Raji (cell line): ENCODE measurements around the gene PKNOX2.

Source experiments
- POLR2A ChIP-seq: IDR thresholded peaks from 2 replicates; pipeline ENCODE4 v1.6.1; 2011; ENCODE audit warnings: low read depth, low read length, control low read depth; ENCODE audit not compliant: insufficient read depth

Gene PKNOX2

GRCh38 chr11:125141686-125142535, 22.6 kb upstream of the PKNOX2 start:
- no peak for TF ChIP-seq POLR2A

GRCh38 chr11:125146232-125146631, 18.3 kb upstream of the PKNOX2 start:
- TF ChIP-seq POLR2A, result no peak

GRCh38 chr11:125147280-125147679, 17.3 kb upstream of the PKNOX2 start:
- TF ChIP-seq POLR2A, result no peak

GRCh38 chr11:125148011-125148410, 16.5 kb upstream of the PKNOX2 start:
- TF ChIP-seq POLR2A, result no peak

GRCh38 chr11:125148743-125149142, 15.8 kb upstream of the PKNOX2 start:
- no peak for TF ChIP-seq POLR2A

DNA sequence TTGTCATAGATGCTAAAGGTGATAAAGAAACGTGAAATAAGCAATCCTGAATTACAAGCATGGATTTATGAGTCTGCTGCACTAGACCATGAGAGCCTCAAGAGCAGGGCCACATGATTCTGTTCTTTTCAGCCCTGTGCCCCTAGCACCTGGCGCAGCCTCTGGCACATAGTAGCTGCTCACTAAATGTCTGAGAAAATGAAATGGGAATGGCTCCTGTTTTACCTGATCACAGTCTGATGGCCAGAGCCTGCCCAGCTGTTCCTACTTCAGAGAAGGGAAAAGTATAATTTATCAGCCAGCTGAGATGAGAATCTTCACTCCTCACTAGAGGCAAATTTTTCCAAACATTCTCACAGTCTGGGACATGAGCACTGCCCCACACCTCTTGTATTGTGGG, 10.7 kb upstream of the PKNOX2 start:
- no peak for TF ChIP-seq POLR2A

DNA sequence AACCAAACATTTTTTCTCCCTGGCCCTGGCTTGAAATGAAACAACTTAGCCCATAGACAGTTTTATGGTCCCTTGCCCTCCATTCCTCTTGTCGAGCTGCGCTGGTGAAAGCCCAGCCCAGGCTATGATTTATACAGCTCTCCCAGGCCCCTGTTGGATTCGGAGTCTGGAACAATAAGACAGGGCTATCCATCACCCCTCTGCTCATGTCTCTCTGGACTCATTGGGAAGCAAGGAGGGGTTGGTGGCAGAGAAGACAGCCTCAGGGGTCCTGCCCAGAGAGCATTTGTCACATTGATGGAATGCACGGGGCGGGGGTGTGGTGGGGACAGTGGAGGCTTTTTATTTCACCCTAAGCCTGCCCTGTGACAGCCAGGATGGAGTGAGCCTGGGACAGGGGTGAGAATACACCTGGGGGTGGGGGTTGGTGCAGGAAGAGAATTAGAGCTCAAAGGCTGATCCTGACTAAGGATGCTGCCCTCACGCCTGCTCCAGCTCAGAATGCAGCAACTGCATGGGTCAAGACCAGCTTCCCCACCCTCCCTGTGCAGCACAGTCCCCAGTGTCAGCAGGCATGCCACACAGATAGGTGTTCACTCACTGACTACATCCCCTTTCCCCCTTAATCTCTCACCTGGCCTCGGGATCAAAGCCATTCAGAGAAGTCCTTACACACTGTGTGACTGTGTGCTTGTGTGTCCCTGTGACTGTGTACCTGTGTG, 10.0 kb upstream of the PKNOX2 start:
- no peak for TF ChIP-seq POLR2A

GRCh38 chr11:125155100-125155444, 9.5 kb upstream of the PKNOX2 start:
- no peak for TF ChIP-seq POLR2A

DNA sequence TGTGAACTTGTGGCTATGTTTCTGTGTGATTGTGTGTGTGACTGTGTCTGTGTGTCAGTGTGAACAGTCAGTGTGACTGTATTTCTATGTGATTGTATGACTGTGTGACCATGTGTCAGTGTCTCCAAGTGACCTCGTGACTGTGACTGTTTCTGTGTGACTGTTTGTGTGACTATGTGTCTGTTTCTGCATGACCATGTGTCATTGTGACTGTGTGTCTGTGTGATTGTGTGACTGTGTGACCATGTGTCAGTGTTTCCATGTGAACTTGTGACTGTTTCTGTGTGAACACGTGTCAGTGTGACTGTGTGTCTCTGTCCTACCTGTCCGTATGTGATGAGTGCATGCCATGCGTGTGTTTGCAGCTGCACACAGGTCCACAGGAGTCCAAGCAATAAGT, 8.8 kb upstream of the PKNOX2 start:
- TF ChIP-seq POLR2A, result no peak

DNA sequence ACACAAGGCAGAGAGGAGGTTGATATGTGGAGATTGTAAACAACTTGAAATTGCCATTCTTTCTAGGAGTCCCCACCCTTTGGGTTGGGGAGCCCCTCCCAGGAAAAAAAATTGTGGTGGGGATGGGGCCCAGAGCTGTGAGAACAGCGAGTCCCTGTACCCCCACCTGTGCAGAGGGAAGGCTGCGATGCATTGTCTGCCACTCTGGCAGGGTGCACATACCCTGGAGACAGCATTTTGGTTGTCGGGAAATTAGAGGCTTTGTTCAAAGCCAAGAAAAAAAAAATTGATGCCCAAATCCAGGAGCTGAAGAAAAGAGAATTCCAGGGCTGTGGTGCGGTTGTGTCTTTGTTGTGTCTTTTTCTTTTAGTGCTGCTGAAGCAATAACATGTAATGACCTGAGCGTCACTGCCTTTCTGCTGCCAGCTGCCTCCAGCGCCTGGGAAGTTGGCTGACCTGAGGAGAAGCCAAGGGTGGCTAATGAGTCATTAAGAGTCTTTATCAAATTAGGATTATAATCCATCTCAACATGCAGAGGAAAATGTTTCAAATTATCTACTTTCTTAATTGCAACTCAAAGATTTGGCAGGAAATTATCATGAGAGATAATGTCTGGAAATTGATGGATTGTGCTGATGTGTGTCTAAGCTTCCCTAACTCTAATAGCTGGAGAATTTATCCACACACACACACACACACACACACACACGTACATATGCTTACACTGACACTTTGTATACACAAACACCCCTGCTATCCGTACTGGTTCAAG, 8.0 kb upstream of the PKNOX2 start:
- no peak for TF ChIP-seq POLR2A

DNA sequence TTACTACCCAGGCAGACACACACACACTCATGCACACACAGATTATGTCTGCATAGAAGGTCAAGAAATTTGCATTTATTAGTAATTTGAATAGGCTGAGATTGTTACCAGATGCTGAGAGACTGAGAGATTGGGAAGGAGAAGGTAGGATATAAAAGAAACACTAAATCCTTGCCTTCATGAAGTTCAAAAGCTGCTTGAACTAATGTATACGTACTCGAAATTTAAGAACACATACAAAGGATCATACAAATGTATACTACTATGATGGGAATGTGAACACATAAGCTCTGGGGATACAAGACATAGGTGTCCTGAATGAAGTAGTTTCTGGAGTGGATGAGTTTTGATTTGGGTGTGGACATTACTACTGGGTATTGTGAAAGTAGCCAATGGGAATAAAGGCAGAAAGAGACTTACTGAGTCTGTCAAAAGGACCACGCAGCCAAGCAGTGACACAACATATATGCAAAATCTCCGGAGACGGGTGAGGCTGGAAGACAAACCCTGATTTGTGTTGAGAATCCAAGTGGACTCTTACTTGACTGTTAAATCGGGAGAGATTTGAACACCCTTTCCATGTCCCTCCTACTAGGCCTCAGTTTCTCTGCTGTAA, 7.3 kb upstream of the PKNOX2 start:
- no peak for TF ChIP-seq POLR2A

DNA sequence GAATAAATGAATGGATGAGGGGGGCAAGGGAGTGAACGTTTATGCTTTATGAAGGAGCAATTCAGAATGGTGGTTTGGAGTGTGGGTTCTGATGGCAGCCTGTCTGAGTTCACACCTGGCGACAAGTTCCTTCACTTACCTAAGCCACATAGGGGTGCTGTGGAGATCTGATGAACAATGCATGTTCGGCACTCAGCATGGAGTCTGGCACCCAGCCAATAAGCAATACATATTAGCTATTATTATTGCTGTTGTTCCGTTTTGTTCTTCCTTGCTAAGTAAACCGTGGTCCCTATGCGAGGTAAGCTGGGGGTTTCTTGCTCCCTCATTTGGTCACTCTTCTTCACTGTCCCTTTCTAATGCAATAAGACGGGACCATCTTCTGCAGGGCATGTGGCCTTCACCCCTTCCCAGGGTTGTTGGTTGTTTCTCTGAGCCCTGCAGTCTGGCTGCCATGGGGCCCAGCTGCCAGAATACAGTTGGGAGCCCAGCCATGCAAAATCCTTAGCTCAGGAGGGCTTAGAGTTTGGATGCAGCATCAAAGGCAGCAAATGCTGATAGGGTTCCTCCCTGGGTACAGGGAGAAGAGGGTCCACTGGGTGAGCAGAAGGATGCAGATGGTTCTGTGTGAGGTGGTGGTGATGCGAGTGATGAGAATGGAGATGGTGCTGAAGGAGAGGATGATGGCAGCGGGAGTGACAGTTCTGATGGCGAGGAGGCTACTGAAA, 6.4 kb upstream of the PKNOX2 start:
- TF ChIP-seq POLR2A, result no peak

DNA sequence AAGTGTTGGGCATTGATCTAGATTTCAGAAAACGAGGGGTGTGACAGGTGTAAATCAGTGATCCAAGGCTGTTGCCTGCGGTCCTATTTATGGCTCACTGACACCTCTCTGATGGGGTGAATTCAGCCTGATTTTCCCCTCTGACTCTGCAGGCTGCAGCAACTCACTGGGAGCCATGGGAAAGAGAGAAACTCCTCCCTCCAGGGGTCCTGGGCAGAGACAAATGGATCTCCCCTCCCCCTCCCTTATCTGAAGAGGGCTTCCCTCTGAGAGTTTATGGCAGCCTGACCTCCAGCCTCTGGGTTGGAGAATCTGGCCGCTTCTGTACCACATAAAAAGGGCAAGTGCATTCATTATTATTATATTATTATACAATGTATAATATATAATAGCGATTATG, 1.8 kb upstream of the PKNOX2 start:
- no peak for TF ChIP-seq POLR2A

DNA sequence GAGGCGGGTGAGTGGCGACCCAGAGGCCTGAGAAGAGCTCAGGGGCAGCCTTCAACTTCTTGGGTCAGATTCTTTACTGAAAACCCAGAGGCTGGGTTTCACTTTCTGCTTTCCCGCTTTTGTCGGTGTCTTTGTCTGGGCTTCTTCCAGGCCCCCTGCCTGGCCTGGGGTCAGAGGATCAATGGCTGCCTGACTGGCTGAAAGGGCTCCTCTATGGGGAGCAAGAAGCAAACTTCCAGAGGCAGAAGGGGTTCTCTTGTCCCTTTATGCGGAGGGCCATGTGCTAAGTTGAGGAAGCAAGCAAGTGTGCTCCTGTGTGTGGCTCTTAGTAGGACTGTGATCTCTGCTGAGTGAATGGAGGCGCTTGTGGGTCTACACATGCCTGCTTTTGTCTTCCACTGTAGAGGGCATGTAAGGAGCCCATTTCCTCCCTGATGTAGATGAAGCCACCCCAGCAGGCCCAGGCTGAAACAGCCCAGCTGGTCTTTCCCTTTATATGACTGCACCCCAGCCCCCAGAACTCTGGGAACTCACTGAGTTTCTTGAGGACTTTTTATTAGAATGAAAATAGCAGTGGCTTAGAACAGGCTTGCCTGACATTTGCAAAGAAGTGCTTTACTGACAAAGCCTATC, 1.0 kb upstream of the PKNOX2 start:
- TF ChIP-seq POLR2A, result no peak

DNA sequence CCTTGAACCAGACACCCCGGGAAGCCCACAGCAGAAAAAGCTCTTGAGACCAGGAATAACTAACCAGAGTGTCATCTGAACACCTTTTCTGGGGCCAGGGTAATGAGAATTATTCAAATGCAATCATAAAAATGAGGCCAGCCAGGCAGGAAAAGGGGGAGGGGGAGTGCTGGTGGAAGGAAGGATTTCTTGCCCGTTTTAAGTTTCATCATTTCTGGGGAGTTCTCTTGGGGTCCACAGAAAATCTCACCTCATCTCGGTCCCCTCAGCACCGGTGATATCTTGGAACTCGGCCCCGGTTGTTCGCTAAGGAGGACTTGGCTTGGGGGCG, 495 bp upstream of the PKNOX2 start:
- TF ChIP-seq POLR2A, result no peak
